Endothelial cell of umbilical vein (primary cell): Measurements from ENCODE around the gene GTF3C4.

Experiments
- EZH2 ChIP-seq: IDR thresholded peaks from 2 replicates; pipeline ENCODE4 v1.6.1; 2012; ENCODE audit warnings: borderline replicate concordance, low read depth, mild to moderate bottlenecking, moderate library complexity, low read length, inconsistent platforms; ENCODE audit not compliant: severe bottlenecking
- MAX ChIP-seq: IDR thresholded peaks from 2 replicates; pipeline ENCODE4 v1.6.1; 2011; ENCODE audit not compliant: insufficient read depth, insufficient read length
- POLR2A ChIP-seq: IDR thresholded peaks from 2 replicates; pipeline ENCODE4 v1.6.1; 2012; ENCODE audit warnings: low read depth, mild to moderate bottlenecking, control low read depth, low read length
- TF ChIP-seq, protein P1 (sequence below), 2 donors: IDR thresholded peaks; 1 replicate in 1 of 2; 2 replicates in 1 of 2; pipeline ENCODE4 v1.5.1; 2011; ENCODE audit warnings: low read length in 2 of 2, mild to moderate bottlenecking in 2 of 2, moderate library complexity in 2 of 2, control low read depth in 1 of 2, inconsistent platforms in 1 of 2, low read depth in 1 of 2; ENCODE audit not compliant: insufficient read depth in 1 of 2; ENCODE audit errors: extremely low read depth in 1 of 2

- TF ChIP-seq, protein P1, sequence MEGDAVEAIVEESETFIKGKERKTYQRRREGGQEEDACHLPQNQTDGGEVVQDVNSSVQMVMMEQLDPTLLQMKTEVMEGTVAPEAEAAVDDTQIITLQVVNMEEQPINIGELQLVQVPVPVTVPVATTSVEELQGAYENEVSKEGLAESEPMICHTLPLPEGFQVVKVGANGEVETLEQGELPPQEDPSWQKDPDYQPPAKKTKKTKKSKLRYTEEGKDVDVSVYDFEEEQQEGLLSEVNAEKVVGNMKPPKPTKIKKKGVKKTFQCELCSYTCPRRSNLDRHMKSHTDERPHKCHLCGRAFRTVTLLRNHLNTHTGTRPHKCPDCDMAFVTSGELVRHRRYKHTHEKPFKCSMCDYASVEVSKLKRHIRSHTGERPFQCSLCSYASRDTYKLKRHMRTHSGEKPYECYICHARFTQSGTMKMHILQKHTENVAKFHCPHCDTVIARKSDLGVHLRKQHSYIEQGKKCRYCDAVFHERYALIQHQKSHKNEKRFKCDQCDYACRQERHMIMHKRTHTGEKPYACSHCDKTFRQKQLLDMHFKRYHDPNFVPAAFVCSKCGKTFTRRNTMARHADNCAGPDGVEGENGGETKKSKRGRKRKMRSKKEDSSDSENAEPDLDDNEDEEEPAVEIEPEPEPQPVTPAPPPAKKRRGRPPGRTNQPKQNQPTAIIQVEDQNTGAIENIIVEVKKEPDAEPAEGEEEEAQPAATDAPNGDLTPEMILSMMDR (IDR thresholded peaks at IDR 0.05; ENCODE audit: extremely low read depth in 1 of 2, insufficient read depth in 1 of 2, low read depth in 1 of 2, low read length in 2 of 2) = no peak
- TF ChIP-seq POLR2A (no peak), MAX (no peak), EZH2 (no peak)
These were observed 72.6 kb downstream of the GTF3C4 start for GRCh38 chr9:132742821-132743311.
